Stimulated activated CD4-positive, alpha-beta T cell treated with anti-CD3 and anti-CD28 coated beads, TNF-alpha, amount 100 ng/mL, for 4 hours (primary cell): ENCODE measurements around the gene LSM5.

ENCODE experiments used
- DNase-seq, 3 experiments: peaks; one replicate each; pipeline ENCODE4 v3.0.0-alpha.2; 2020; ENCODE audit warnings: low read depth in 3 of 3

Gene LSM5

GRCh38 chr7:32462451-32462850 is 27.7 kb downstream of the LSM5 start:
- no peak for DNase-seq

GRCh38 chr7:32461484-32461883 is 28.7 kb downstream of the LSM5 start:
- DNase-seq, result no peak

GRCh38 chr7:32459788-32460187 is 30.4 kb downstream of the LSM5 start:
- no peak for DNase-seq

GRCh38 chr7:32458025-32458424 is 32.2 kb downstream of the LSM5 start:
- DNase-seq, result no peak

GRCh38 chr7:32453341-32454011 is 36.7 kb downstream of the LSM5 start:
- no peak for DNase-seq

GRCh38 chr7:32447218-32447617 is 43.0 kb downstream of the LSM5 start:
- no peak for DNase-seq

GRCh38 chr7:32436146-32436928 is 53.8 kb downstream of the LSM5 start:
- DNase-seq, result no peak
